Hippocampal formation (tissue), 2 donors: ENCODE data around the gene PLEKHN1.

Experiments used
- DNase-seq, 2 donors: peaks; one replicate each; lab custom pipeline; 2025; lab: John Stamatoyannopoulos, UW

Gene PLEKHN1

GRCh38 chr1:966135-966703, at the start of gene PLEKHN1:
TSS of gene PLEKHN1 (plus strand) at chr1:966482. CDS start at chr1:966532, 50 bp downstream.
- DNase-seq, result no peak

GRCh38 chr1:917076-917459, 49.2 kb upstream of the PLEKHN1 start:
- DNase-seq, result no peak

GRCh38 chr1:917466-918091, 48.7 kb upstream of the PLEKHN1 start:
- no peak for DNase-seq

GRCh38 chr1:918353-918752, 47.9 kb upstream of the PLEKHN1 start:
- DNase-seq, result no peak

- no peak for DNase-seq
Observed at GRCh38 chr1:918843-919242, 47.4 kb upstream of the PLEKHN1 start.

GRCh38 chr1:919271-919872, 46.9 kb upstream of the PLEKHN1 start:
- DNase-seq, result no peak

- no peak for DNase-seq
Observed at GRCh38 chr1:920010-920409, 46.3 kb upstream of the PLEKHN1 start.

- no peak for DNase-seq
Observed at GRCh38 chr1:920521-920920, 45.8 kb upstream of the PLEKHN1 start.

GRCh38 chr1:921011-921837, 45.1 kb upstream of the PLEKHN1 start:
- DNase-seq, result peak; percentile 25 to 29

- peak; percentile 37 to 78 for DNase-seq
Observed at GRCh38 chr1:923131-923990, 42.9 kb upstream of the PLEKHN1 start, which contains the start of gene SAMD11. TSS of gene SAMD11 (plus strand) at chr1:923923. CDS start at chr1:924432, 509 bp downstream.

GRCh38 chr1:923991-924655, 42.2 kb upstream of the PLEKHN1 start:
- DNase-seq, result no peak

- DNase-seq, result no peak
Observed at GRCh38 chr1:924656-925560, 41.4 kb upstream of the PLEKHN1 start.

GRCh38 chr1:925561-926421, 40.5 kb upstream of the PLEKHN1 start:
- no peak for DNase-seq

GRCh38 chr1:927234-927633, 39.0 kb upstream of the PLEKHN1 start:
- DNase-seq, result no peak

- no peak for DNase-seq
Observed at GRCh38 chr1:927748-928147, 38.5 kb upstream of the PLEKHN1 start.

- DNase-seq, result no peak
Observed at GRCh38 chr1:928825-929661, 37.2 kb upstream of the PLEKHN1 start.

- DNase-seq, result no peak
Observed at GRCh38 chr1:929712-930632, 36.3 kb upstream of the PLEKHN1 start.
